Rectal smooth muscle tissue (tissue), 1 donor: ENCODE results near the gene TBC1D22B.
"Not testable (repeated sequence)": the region's sequence is repeated elsewhere in the genome, so short reads cannot be mapped to it uniquely, and the experiment has no call there.

Source experiments
- H3K27ac ChIP-seq: one replicate; pipeline ENCODE4 v1.7.0; 2013; ENCODE audit warnings: low read depth, low read length, inconsistent platforms
- H3K27me3 ChIP-seq: one replicate; pipeline ENCODE4 v1.7.0; 2013; ENCODE audit warnings: low read length; ENCODE audit not compliant: control insufficient read depth, insufficient read depth
- H3K36me3 ChIP-seq: one replicate; pipeline ENCODE4 v1.7.0; 2013; ENCODE audit warnings: low read length; ENCODE audit not compliant: control insufficient read depth, insufficient read depth
- H3K4me1 ChIP-seq: one replicate; pipeline ENCODE4 v1.7.0; 2013; ENCODE audit warnings: low read length; ENCODE audit not compliant: control insufficient read depth, insufficient read depth
- H3K4me3 ChIP-seq: one replicate; pipeline ENCODE4 v1.7.0; 2013; ENCODE audit warnings: low read length
- H3K9ac ChIP-seq: one replicate; pipeline ENCODE4 v1.7.0; 2013; ENCODE audit warnings: low read length

Gene TBC1D22B

DNA sequence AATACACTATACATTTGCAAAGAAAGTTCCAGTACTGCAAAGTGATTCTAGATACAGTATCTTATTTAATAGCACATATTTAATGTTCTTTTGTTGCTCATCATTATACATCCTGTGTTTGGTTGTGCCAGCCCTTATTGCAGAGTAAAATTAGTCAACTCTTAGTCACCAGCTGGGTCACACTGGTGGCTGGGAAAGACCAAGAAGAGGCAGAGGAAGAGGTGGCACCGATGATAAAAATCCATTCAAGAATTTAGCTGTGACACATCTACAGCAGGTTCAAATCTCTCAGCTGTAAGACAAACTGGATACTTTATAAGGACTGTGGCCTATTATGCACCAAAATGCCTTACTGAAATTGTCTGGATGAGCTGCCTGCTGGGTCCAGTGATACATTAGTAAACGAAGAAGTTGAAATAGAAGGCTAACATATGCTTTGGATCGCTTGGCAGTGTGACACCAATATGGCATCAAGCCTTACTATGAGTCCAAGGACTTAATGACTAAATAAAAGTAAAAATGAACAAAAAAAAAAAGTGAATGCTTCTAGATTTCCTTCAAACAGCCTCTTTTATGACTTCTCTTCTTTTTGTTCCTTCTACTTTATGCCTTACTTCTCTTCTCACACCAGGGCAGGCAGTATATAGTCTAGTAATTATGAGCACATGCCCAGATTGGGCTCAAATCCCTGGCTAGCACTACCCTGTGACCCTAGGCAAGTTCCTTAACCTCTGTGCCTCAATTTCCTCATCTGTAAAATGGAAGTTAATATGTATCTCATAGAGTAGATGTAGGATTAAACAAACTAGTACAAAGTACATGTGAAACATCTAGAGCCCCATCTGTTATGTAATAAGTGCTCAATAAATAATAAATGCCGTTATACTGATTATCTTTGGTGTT is 66.8 kb downstream of the TBC1D22B start:
- Histone ChIP-seq H3K27me3 (no peaks in the 10 kb centered on the region), H3K36me3 (peaks cover 10% of the 10 kb centered on the region), H3K4me1 (peaks cover 8% of the 10 kb centered on the region), H3K27ac (no peak overlapping the region), H3K4me3 (no peak overlapping the region), H3K9ac (no peak overlapping the region)

DNA sequence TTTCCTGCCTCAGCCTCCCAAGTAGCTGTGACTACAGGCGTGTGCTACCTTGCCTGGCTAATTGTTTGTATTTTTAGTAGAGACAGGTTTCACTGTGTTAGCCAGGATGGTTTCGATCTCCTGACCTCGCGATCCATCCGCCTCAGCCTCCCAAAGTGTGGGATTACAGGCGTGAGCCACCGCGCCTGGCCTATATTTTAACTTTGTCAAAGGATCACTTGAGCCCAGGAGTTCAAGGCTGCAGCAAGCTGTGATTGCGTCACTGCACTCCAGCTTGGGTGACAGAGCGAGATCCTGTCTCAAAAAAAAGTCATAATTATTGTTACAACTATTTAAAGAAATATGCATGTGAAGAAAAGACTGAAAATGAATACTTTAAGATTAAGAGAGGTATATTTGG is 72.8 kb downstream of the TBC1D22B start:
- not testable (repeated sequence) for H3K27me3 ChIP-seq, H3K4me3 ChIP-seq, H3K27ac ChIP-seq, H3K4me1 ChIP-seq, H3K9ac ChIP-seq, H3K36me3 ChIP-seq

DNA sequence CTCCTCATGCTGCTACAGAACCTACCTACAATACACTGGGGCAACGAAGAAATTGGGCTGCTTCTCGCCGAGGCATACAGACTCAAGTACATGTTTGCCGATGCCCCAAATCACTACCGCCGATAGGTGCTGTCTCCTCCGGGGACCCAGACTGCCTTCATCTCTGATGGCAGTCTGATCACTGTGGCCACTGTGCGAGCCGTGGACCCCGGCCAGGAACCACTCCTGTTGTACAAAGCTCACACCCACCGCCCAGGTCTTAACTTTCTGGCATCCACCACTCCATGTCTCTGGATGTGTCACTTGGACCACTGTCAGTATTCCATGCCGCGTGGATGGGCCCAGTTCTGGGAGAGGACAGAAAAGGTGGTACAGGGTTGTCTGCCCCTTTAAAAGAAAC is 73.5 kb downstream of the TBC1D22B start:
- H3K4me1 ChIP-seq = no peaks in the 10 kb centered on the region

GRCh38 chr6:37332894-37333293 is 75.3 kb downstream of the TBC1D22B start:
- no peak overlapping the region for H3K27ac ChIP-seq
- no peaks in the 10 kb centered on the region for H3K27me3 ChIP-seq
- no peak overlapping the region for H3K4me3 ChIP-seq
- peaks cover 2% of the 10 kb centered on the region for H3K36me3 ChIP-seq
- no peaks in the 10 kb centered on the region for H3K4me1 ChIP-seq
- H3K9ac ChIP-seq = no peak overlapping the region

More for the DNA sequence above, 73.5 kb downstream of the TBC1D22B start:
- Histone ChIP-seq H3K36me3 (peaks cover 2% of the 10 kb centered on the region), H3K27ac (no peak overlapping the region), H3K4me3 (no peak overlapping the region), H3K9ac (no peak overlapping the region), H3K27me3 (no peaks in the 10 kb centered on the region)

DNA sequence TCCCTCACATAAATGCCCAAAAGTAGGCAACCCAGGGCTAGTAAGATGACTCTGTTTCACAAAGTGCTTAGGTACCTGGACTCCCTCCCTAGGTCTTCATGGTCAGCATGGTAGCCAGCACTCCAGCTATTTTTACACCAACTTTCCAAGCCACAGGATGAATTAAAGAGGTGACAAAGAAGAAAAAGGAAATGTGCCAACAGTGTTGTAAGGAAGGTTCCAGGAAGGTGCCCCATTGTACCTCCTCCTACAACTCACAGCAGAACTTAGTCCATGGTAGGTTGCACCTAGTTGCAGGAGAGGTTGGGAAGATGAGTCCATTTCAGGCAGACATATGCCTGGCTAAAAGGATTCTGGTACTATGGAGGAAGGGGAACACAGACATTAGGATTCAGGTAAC is 76.5 kb downstream of the TBC1D22B start:
- H3K4me3 ChIP-seq = no peak overlapping the region
- no peak overlapping the region for H3K27ac ChIP-seq
- H3K27me3 ChIP-seq = no peaks in the 10 kb centered on the region
- no peak overlapping the region for H3K9ac ChIP-seq
- no peaks in the 10 kb centered on the region for H3K4me1 ChIP-seq
- H3K36me3 ChIP-seq = peaks cover 2% of the 10 kb centered on the region

- not testable (repeated sequence) for H3K4me1 ChIP-seq, H3K27me3 ChIP-seq, H3K4me3 ChIP-seq, H3K9ac ChIP-seq, H3K36me3 ChIP-seq, H3K27ac ChIP-seq
Measured at GRCh38 chr6:37338317-37338716, 80.7 kb downstream of the TBC1D22B start.

GRCh38 chr6:37338745-37339255 is 81.2 kb downstream of the TBC1D22B start:
- no peak overlapping the region for H3K4me3 ChIP-seq
- H3K4me1 ChIP-seq = no peaks in the 10 kb centered on the region
- no peak overlapping the region for H3K27ac ChIP-seq
- H3K36me3 ChIP-seq = no peaks in the 10 kb centered on the region
- no peaks in the 10 kb centered on the region for H3K27me3 ChIP-seq
- no peak overlapping the region for H3K9ac ChIP-seq

DNA sequence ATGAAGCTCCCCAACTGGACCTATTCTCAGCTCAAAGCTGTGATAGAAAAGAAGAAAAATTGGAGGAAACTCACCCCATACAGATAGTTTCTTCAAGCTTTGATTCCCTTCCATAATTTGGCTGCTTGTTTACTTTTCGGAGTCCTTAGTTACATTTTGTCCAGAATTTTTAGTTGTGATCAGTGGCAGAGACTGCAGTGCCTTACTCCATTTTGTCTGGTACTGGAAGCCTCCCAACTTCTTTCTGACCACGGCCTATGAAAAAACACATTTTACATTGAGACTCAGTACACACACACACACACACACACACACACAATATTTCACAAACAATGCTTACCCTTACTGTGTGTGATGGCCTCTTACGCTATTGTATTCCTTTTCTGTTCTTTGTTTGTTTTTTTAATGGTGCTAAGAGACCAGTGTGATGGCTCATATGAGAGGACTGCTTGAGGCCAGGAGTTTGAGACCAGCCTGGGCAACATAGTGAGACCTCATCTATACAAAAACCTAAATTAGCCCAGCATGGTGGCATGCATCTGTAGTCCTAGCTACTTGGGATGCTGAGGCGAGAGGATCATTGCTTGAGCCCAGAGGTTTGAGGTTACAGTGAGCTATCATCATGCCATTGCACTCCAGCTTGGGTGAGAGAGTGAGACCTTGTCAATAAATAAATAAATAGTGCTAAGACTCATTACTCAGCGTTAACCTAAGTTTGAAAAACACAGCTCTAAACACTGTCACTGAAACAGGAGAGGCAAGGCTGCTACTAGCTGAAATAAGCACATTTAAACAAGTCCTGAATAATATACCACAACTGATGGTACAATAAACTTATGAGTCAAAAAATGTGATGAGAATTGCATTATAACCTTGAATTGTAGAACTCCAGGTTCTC is 82.4 kb downstream of the TBC1D22B start:
- H3K4me3 ChIP-seq = no peak overlapping the region
- H3K36me3 ChIP-seq = no peaks in the 10 kb centered on the region
- H3K4me1 ChIP-seq = no peaks in the 10 kb centered on the region
- H3K9ac ChIP-seq = no peak overlapping the region
- no peak overlapping the region for H3K27ac ChIP-seq
- H3K27me3 ChIP-seq = no peaks in the 10 kb centered on the region

DNA sequence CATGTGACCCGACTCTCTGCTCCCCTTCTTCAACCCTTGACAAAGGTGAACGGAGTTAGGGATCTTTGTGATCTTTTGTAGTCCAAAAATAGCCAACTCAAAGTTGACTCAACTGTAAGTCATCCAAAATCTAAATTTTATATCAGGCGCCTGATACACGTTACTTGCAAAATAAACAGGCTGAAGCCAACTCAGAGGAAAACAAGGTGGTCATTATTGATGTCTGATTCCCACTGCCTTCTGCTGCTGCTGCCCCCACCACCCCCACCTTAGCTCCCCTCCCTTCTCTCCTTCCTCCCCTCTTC is 83.0 kb downstream of the TBC1D22B start:
- Histone ChIP-seq H3K4me1 (no peaks in the 10 kb centered on the region), H3K27ac (no peak overlapping the region), H3K9ac (no peak overlapping the region), H3K36me3 (no peaks in the 10 kb centered on the region), H3K4me3 (no peak overlapping the region), H3K27me3 (no peaks in the 10 kb centered on the region)

DNA sequence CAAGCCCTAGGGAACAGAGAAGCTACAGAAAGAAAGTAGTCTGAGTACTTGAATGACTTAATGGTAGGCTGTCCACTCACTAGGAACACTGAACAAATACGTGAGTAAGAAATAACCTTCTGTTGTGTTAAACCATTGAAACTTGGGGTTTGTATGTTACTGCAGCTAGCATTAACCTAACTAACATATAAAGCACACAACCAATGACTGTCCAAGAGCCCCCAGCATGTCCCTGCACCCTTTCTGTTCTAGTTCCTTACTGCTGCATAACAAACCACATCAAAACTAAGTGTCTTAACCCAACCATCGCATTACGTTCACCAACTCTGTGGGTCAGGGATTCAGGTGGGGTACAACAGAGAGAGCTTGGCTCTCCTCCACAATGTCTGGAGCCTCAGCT is 85.7 kb downstream of the TBC1D22B start:
- no peak overlapping the region for H3K4me3 ChIP-seq
- H3K4me1 ChIP-seq = no peaks in the 10 kb centered on the region
- no peak overlapping the region for H3K9ac ChIP-seq
- H3K27me3 ChIP-seq = no peaks in the 10 kb centered on the region
- H3K27ac ChIP-seq = no peak overlapping the region
- H3K36me3 ChIP-seq = no peaks in the 10 kb centered on the region

- Histone ChIP-seq H3K9ac (no peak overlapping the region), H3K36me3 (no peaks in the 10 kb centered on the region), H3K27me3 (no peaks in the 10 kb centered on the region), H3K4me1 (no peaks in the 10 kb centered on the region), H3K27ac (no peak overlapping the region), H3K4me3 (no peak overlapping the region)
Measured at GRCh38 chr6:37344308-37344707, 86.7 kb downstream of the TBC1D22B start.

DNA sequence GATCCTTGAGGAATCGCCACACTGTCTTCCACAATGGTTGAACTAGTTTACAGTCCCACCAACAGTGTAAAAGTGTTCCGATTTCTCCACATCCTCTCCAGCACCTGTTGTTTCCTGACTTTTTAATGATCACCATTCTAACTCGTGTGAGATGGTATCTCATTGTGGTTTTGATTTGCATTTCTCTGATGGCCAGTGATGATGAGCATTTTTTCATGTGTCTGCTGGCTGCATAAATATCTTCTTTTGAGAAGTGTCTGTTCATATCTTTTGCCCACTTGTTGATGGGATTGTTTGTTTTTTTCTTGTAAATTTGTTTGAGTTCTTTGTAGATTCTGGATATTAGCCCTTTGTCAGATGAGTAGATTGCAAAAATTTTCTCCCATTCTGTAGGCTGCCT is 88.2 kb downstream of the TBC1D22B start:
- not testable (repeated sequence) for H3K27me3 ChIP-seq, H3K36me3 ChIP-seq, H3K27ac ChIP-seq, H3K4me1 ChIP-seq, H3K4me3 ChIP-seq, H3K9ac ChIP-seq
